ENCODE measurements around the gene ARID1B. TPM values are rescaled to one million over a fixed set of nuclear protein-coding genes. Genes with fewer than 3 reads are reported as not detected.

ARID1B gene
- total and polyA plus RNA-seq, 10 of the 15 experiments (the other 5 are each of a cell fraction or from before 2014, with no cell fraction given): 24.7 to 133 (median 54.6) TPM

- Histone ChIP-seq H3K4me3 (no peak overlapping the region), H3K27me3 (replicated peaks in 1 of 2; ENCODE audit: control insufficient read depth in 2 of 2, insufficient read depth in 2 of 2, low read length in 1 of 2) (no peaks in the 10 kb centered on the region), H3K79me2 (ENCODE audit: control insufficient read depth, insufficient read depth, low read length) (no peaks in the 10 kb centered on the region), H4K20me1 (ENCODE audit: control insufficient read depth, insufficient read depth) (no peaks in the 10 kb centered on the region), H3K4me2 (ENCODE audit: control insufficient read depth, insufficient read depth) (no peak overlapping the region), H2AFZ (ENCODE audit: control insufficient read depth, low read depth, low read length) (no peak overlapping the region), H3K27ac (ENCODE audit: control insufficient read depth, insufficient read depth) (no peak overlapping the region), H3K4me1 (ENCODE audit: control insufficient read depth, insufficient read depth, low read length) (peaks cover 25% of the 10 kb centered on the region), H3K36me3 (ENCODE audit: control insufficient read depth in 2 of 2, insufficient read depth in 2 of 2, low read length in 1 of 2) (no peaks in the 10 kb centered on the region), H3K9ac (ENCODE audit: control insufficient read depth, insufficient read depth, low read length) (no peak overlapping the region), H3K9me3 (replicated peaks; ENCODE audit: control insufficient read depth, insufficient read depth, low read length) (no peaks in the 10 kb centered on the region)
- CTCF ChIA-PET: no interaction called here
- POLR2A ChIA-PET: no interaction called here
- RAD21 ChIA-PET (ENCODE audit: unreplicated experiment): interaction anchor here (7.2 kb wide), 1 partner anchor 12 kb away, joined by 59 read pairs; no protein-coding TSS in a partner anchor
- SMC1A ChIA-PET (ENCODE audit: uncharacterized antibody, unreplicated experiment): interaction anchor here (6.5 kb wide), 1 partner anchor 11 kb away, joined by 100 read pairs; no protein-coding TSS in a partner anchor
- no TSS peak for BruUV-seq (replicated peaks)
- intact Hi-C loops (cut with micrococcal nuclease; ENCODE audit: unreplicated experiment): no loop called here
- ATAC-seq: no peak
- TF ChIP-seq CEBPZ (IDR thresholded peaks at IDR 0.05; ENCODE audit: low read depth, low read length) (no peak), PBX3 (IDR thresholded peaks at IDR 0.05; ENCODE audit: insufficient replicate concordance, low read depth, low read length) (no peak), CTCF (IDR thresholded peaks at IDR 0.05 in 2 of 3, conservative IDR thresholded peaks at IDR 0.05 in 1 of 3; ENCODE audit: control insufficient read depth in 2 of 3, extremely low read depth in 1 of 3, insufficient read depth in 1 of 3, low read depth in 3 of 3, low read length in 3 of 3) (no peak), SREBF2 (IDR thresholded peaks at IDR 0.05; ENCODE audit: low read length) (no peak), E4F1 (IDR thresholded peaks at IDR 0.05; ENCODE audit: borderline replicate concordance, partially characterized antibody) (no peak), JUNB (IDR thresholded peaks at IDR 0.05) (no peak), POU2F2 (IDR thresholded peaks at IDR 0.05; ENCODE audit: borderline replicate concordance, low read depth, low read length) (no peak), BMI1 (IDR thresholded peaks at IDR 0.05; ENCODE audit: borderline replicate concordance) (no peak), EED (IDR thresholded peaks at IDR 0.05; ENCODE audit: low read depth) (no peak), HDAC6 (IDR thresholded peaks at IDR 0.05; ENCODE audit: unreplicated experiment) (no peak), CREM (IDR thresholded peaks at IDR 0.05; ENCODE audit: low read depth) (no peak)
- 50% methylated on average over 2 of the region's 2 CpGs for WGBS (ENCODE audit: insufficient coverage, insufficient replicate concordance, low lambda C conversion rate, missing lambda C conversion rate)
- in situ Hi-C loops (cut with MboI): no loop called here
- no peak for FAIRE-seq
- no peak for DNase-seq (ENCODE audit: low read depth, low spot score)
Observed at GRCh38 chr6:156757849-156758248, 19.3 kb upstream of the ARID1B start.

Data from GM12878 (cell line).